Liver (tissue), 9 donors: ENCODE results near the gene ZNF569. TPM values are rescaled to one million over a fixed set of nuclear protein-coding genes. Genes with fewer than 3 reads are reported as not detected.

Source experiments
- DNase-seq: peaks from one replicate; pipeline ENCODE4 v3.0.0-alpha.2; 2017; ENCODE audit warnings: low spot score
- H3K27ac ChIP-seq, 2 donors: one replicate each; pipeline ENCODE4 v1.7.0; 2013; ENCODE audit warnings: inconsistent platforms in 2 of 2, low read length in 2 of 2, control low read depth in 1 of 2, low read depth in 1 of 2, mild to moderate bottlenecking in 1 of 2
- H3K27me3 ChIP-seq, 4 donors: one replicate each; pipeline versions ENCODE4 v1.6.1 to v1.7.0; 2013; ENCODE audit warnings: low read length in 3 of 4, inconsistent platforms in 1 of 4, mild to moderate bottlenecking in 1 of 4, moderate library complexity in 1 of 4; ENCODE audit not compliant: control insufficient read depth in 4 of 4, insufficient read depth in 4 of 4
- H3K36me3 ChIP-seq, 4 donors: one replicate each; pipeline versions ENCODE4 v1.6.1 to v1.7.0; 2013; ENCODE audit warnings: low read length in 3 of 4, mild to moderate bottlenecking in 3 of 4, low read depth in 1 of 4, moderate library complexity in 1 of 4; ENCODE audit not compliant: control insufficient read depth in 4 of 4, insufficient read depth in 3 of 4
- H3K4me1 ChIP-seq, 4 donors: one replicate each; pipeline versions ENCODE4 v1.6.1 to v1.7.0; 2013; ENCODE audit warnings: low read length in 3 of 4, mild to moderate bottlenecking in 3 of 4, moderate library complexity in 1 of 4; ENCODE audit not compliant: control insufficient read depth in 4 of 4, insufficient read depth in 4 of 4
- H3K4me3 ChIP-seq, 3 donors: one replicate each; pipeline versions ENCODE4 v1.6.1 to v1.7.0; 2013; ENCODE audit warnings: low read length in 3 of 3, control low read depth in 1 of 3, low read depth in 1 of 3, mild to moderate bottlenecking in 1 of 3
- H3K9ac ChIP-seq, 2 donors: one replicate each; pipeline ENCODE4 v1.7.0; 2013; ENCODE audit warnings: low read length in 2 of 2, mild to moderate bottlenecking in 2 of 2, moderate library complexity in 2 of 2, control low read depth in 1 of 2, low read depth in 1 of 2
- H3K9me3 ChIP-seq, 4 donors: one replicate each; pipeline versions ENCODE4 v1.6.1 to v1.7.0; 2013; ENCODE audit warnings: low read length in 3 of 4; ENCODE audit not compliant: control insufficient read depth in 4 of 4
- EGR1 ChIP-seq, 2 donors: IDR thresholded peaks; 2 replicates each; pipeline ENCODE4 v1.6.1; 2016 to 2018; ENCODE audit warnings: antibody characterized with exemption in 2 of 2, low read depth in 2 of 2
- FOXA1 ChIP-seq: IDR thresholded peaks from 2 replicates; pipeline ENCODE4 v1.6.1; 2016; ENCODE audit warnings: antibody characterized with exemption
- FOXA2 ChIP-seq: IDR thresholded peaks from 2 replicates; pipeline ENCODE4 v1.6.1; 2016; ENCODE audit warnings: antibody characterized with exemption
- GABPA ChIP-seq, 2 donors: IDR thresholded peaks in 1 of 2; conservative IDR thresholded peaks in 1 of 2; 2 replicates each; pipeline ENCODE4 v1.6.1; 2016; ENCODE audit warnings: antibody characterized with exemption in 2 of 2, mild to moderate bottlenecking in 1 of 2, moderate library complexity in 1 of 2
- HNF4A ChIP-seq, 2 donors: conservative IDR thresholded peaks; 2 replicates each; pipeline ENCODE4 v1.6.1; 2016; ENCODE audit warnings: antibody characterized with exemption in 2 of 2, mild to moderate bottlenecking in 2 of 2
- HNF4G ChIP-seq: IDR thresholded peaks from 2 replicates; pipeline ENCODE4 v1.6.1; 2016; ENCODE audit warnings: antibody characterized with exemption
- JUND ChIP-seq, 2 donors: IDR thresholded peaks; 2 replicates each; pipeline ENCODE4 v1.6.1; 2016; ENCODE audit warnings: antibody characterized with exemption in 2 of 2
- NR2F2 ChIP-seq: IDR thresholded peaks from 2 replicates; pipeline ENCODE4 v1.6.1; 2016; ENCODE audit warnings: antibody characterized with exemption
- RAD21 ChIP-seq, 2 donors: IDR thresholded peaks; 2 replicates each; pipeline ENCODE4 v1.6.1; 2016; ENCODE audit warnings: antibody characterized with exemption in 2 of 2, mild to moderate bottlenecking in 2 of 2
- RXRA ChIP-seq, 2 donors: IDR thresholded peaks; 2 replicates each; pipeline ENCODE4 v1.6.1; 2017 to 2018; ENCODE audit warnings: antibody characterized with exemption in 2 of 2, mild to moderate bottlenecking in 1 of 2
- SP1 ChIP-seq: IDR thresholded peaks from 2 replicates; pipeline ENCODE4 v1.6.1; 2018; ENCODE audit warnings: antibody characterized with exemption, mild to moderate bottlenecking
- TAF1 ChIP-seq: conservative IDR thresholded peaks from 2 replicates; pipeline ENCODE4 v1.6.1; 2016; ENCODE audit warnings: antibody characterized with exemption, mild to moderate bottlenecking
- YY1 ChIP-seq: IDR thresholded peaks from 2 replicates; pipeline ENCODE4 v1.6.1; 2016; ENCODE audit warnings: antibody characterized with exemption, mild to moderate bottlenecking
- WGBS: extraction: QIAGEN DNeasy Blood & Tissue Kit; methylation state at CpG from one replicate; pipeline ENCODE4 v1.1.7; 2013; 5-methylcytosine and 5-hydroxymethylcytosine counted together
- polyA plus RNA-seq, 2 donors: library from polyadenylated mRNA; stranded (reverse) in 1 of 2; unstranded in 1 of 2; fragments of 200-250 nt in 1 of 2; fragments of >200 nt in 1 of 2; fragmentation: Nextera tagmentation in 1 of 2; extraction: Ambion mirVana in 1 of 2; gene quantifications; one replicate each; pipeline versions ENCODE4 v1.2.1 to v1.2.3, GENCODE V29; 2013 to 2015
- total RNA-seq, 2 donors: library from RNA; depleted of rRNA; stranded (reverse); fragments of >200 nt; gene quantifications; one replicate each; pipeline ENCODE4 v1.2.3, GENCODE V29; 2014
- TF ChIP-seq, protein P1 (sequence below): IDR thresholded peaks from 2 replicates; pipeline ENCODE4 v1.6.1; 2016; ENCODE audit warnings: antibody characterized with exemption
- TF ChIP-seq, protein P2 (sequence below): fragments of 150-350 bp; IDR thresholded peaks from 2 replicates; pipeline ENCODE4 v1.5.1; 2017; ENCODE audit warnings: improper control_type of control experiment, low read depth, low read length; ENCODE audit not compliant: missing input control
- TF ChIP-seq, protein P3 (sequence below): IDR thresholded peaks from 2 replicates; pipeline ENCODE4 v1.6.1; 2016; ENCODE audit warnings: antibody characterized with exemption
- TF ChIP-seq, protein P4 (sequence below): IDR thresholded peaks from 2 replicates; pipeline ENCODE4 v1.6.1; 2016; ENCODE audit warnings: antibody characterized with exemption
- TF ChIP-seq, protein P5 (sequence below): IDR thresholded peaks from 2 replicates; pipeline ENCODE4 v1.6.1; 2016; ENCODE audit warnings: antibody characterized with exemption, mild to moderate bottlenecking
- donor health status: healthy.
- donor health status: healthy.
- donor health status: healthy.
- donor health status: healthy.
- donor health status: healthy.

The ZNF569 gene
- total and polyA plus RNA-seq, 4 donors, result 0.90 to 6.2 (median 1.3) TPM

DNA sequence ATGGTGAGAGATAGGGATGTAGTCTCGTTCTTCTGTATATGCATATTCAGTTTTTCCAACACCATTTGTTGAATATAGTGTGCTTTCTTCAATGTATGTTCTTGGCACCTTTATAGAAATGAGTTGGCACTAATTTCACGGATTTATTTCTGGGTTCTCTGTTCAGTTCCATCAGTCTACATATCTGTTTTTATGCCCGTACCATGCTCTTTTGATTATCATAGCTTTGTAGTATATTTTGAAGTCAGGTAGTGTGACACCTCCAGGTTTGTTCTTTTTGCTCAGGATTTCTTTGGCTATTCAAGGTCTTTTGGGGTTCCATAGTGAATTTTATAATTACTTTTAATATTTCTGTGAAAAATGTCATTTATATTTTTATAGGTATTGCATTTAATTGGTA, 25.0 kb upstream of the ZNF569 start:
- no peaks in the 10 kb centered on the region for H3K27me3 ChIP-seq
- no peak overlapping the region for H3K9ac ChIP-seq
- H3K27ac ChIP-seq, result no peak overlapping the region
- H3K36me3 ChIP-seq, result no peaks in the 10 kb centered on the region
- DNase-seq, result no peak
- TF ChIP-seq, protein P1, sequence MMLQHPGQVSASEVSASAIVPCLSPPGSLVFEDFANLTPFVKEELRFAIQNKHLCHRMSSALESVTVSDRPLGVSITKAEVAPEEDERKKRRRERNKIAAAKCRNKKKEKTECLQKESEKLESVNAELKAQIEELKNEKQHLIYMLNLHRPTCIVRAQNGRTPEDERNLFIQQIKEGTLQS, result no peak
- TF ChIP-seq EGR1 (IDR thresholded peaks at IDR 0.05; ENCODE audit: low read depth in 2 of 2) (no peak), HNF4A (conservative IDR thresholded peaks at IDR 0.05) (no peak), SP1 (no peak), FOXA1 (no peak), FOXA2 (no peak), GABPA (IDR thresholded peaks at IDR 0.05 in 1 of 2, conservative IDR thresholded peaks at IDR 0.05 in 1 of 2) (no peak), TAF1 (no peak), HNF4G (no peak), RAD21 (IDR thresholded peaks at IDR 0.05) (no peak), NR2F2 (no peak), YY1 (no peak), RXRA (IDR thresholded peaks at IDR 0.05) (no peak), JUND (IDR thresholded peaks at IDR 0.05) (no peak)
- TF ChIP-seq, protein P2, sequence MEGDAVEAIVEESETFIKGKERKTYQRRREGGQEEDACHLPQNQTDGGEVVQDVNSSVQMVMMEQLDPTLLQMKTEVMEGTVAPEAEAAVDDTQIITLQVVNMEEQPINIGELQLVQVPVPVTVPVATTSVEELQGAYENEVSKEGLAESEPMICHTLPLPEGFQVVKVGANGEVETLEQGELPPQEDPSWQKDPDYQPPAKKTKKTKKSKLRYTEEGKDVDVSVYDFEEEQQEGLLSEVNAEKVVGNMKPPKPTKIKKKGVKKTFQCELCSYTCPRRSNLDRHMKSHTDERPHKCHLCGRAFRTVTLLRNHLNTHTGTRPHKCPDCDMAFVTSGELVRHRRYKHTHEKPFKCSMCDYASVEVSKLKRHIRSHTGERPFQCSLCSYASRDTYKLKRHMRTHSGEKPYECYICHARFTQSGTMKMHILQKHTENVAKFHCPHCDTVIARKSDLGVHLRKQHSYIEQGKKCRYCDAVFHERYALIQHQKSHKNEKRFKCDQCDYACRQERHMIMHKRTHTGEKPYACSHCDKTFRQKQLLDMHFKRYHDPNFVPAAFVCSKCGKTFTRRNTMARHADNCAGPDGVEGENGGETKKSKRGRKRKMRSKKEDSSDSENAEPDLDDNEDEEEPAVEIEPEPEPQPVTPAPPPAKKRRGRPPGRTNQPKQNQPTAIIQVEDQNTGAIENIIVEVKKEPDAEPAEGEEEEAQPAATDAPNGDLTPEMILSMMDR, result no peak
- TF ChIP-seq, protein P3, sequence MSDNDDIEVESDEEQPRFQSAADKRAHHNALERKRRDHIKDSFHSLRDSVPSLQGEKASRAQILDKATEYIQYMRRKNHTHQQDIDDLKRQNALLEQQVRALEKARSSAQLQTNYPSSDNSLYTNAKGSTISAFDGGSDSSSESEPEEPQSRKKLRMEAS, result no peak
- TF ChIP-seq, protein P4, sequence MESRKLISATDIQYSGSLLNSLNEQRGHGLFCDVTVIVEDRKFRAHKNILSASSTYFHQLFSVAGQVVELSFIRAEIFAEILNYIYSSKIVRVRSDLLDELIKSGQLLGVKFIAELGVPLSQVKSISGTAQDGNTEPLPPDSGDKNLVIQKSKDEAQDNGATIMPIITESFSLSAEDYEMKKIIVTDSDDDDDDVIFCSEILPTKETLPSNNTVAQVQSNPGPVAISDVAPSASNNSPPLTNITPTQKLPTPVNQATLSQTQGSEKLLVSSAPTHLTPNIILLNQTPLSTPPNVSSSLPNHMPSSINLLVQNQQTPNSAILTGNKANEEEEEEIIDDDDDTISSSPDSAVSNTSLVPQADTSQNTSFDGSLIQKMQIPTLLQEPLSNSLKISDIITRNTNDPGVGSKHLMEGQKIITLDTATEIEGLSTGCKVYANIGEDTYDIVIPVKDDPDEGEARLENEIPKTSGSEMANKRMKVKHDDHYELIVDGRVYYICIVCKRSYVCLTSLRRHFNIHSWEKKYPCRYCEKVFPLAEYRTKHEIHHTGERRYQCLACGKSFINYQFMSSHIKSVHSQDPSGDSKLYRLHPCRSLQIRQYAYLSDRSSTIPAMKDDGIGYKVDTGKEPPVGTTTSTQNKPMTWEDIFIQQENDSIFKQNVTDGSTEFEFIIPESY, result no peak
- TF ChIP-seq, protein P5, sequence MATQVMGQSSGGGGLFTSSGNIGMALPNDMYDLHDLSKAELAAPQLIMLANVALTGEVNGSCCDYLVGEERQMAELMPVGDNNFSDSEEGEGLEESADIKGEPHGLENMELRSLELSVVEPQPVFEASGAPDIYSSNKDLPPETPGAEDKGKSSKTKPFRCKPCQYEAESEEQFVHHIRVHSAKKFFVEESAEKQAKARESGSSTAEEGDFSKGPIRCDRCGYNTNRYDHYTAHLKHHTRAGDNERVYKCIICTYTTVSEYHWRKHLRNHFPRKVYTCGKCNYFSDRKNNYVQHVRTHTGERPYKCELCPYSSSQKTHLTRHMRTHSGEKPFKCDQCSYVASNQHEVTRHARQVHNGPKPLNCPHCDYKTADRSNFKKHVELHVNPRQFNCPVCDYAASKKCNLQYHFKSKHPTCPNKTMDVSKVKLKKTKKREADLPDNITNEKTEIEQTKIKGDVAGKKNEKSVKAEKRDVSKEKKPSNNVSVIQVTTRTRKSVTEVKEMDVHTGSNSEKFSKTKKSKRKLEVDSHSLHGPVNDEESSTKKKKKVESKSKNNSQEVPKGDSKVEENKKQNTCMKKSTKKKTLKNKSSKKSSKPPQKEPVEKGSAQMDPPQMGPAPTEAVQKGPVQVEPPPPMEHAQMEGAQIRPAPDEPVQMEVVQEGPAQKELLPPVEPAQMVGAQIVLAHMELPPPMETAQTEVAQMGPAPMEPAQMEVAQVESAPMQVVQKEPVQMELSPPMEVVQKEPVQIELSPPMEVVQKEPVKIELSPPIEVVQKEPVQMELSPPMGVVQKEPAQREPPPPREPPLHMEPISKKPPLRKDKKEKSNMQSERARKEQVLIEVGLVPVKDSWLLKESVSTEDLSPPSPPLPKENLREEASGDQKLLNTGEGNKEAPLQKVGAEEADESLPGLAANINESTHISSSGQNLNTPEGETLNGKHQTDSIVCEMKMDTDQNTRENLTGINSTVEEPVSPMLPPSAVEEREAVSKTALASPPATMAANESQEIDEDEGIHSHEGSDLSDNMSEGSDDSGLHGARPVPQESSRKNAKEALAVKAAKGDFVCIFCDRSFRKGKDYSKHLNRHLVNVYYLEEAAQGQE, result no peak
- H3K9me3 ChIP-seq, result peaks cover 25 to 66% (median 30%) of the 10 kb centered on the region in 4 donors
- peak overlapping the region in 1 of 3 donors; percentile 17 for H3K4me3 ChIP-seq
- no peaks in the 10 kb centered on the region for H3K4me1 ChIP-seq
- WGBS, result 72% methylated on average over 3 of the region's 3 CpGs
